Kidney (tissue), 14 donors: Measurements from ENCODE around the gene LCA5. TPM values are rescaled to one million over a fixed set of nuclear protein-coding genes. Genes with fewer than 3 reads are reported as not detected.
A peak's percentile ranks its signal among the peaks of the same experiment; 100 is the strongest.
"Not testable (repeated sequence)": the region's sequence is repeated elsewhere in the genome, so short reads cannot be mapped to it uniquely, and the experiment has no call there.

ENCODE experiments used
- DNase-seq, 5 donors: peaks; one replicate each; pipeline ENCODE4 v3.0.0-alpha.2; 2013 to 2020
- FAIRE-seq: peaks from 2 replicates; lab custom pipeline; 2012; peaks lifted over from hg19 to GRCh38; lab: Jason Lieb, UNC
- H3K27ac ChIP-seq, 2 donors: one replicate each; pipeline ENCODE4 v1.7.0; 2013; ENCODE audit warnings: low read depth in 2 of 2, low read length in 2 of 2, inconsistent platforms in 1 of 2
- H3K27me3 ChIP-seq: one replicate; pipeline ENCODE4 v1.7.1; 2013; ENCODE audit warnings: low read length, inconsistent platforms; ENCODE audit not compliant: control insufficient read depth, insufficient read depth
- H3K36me3 ChIP-seq, 3 donors: one replicate each; pipeline versions ENCODE4 v1.7.0 to v1.7.1; 2013; ENCODE audit warnings: low read length in 3 of 3, control low read depth in 1 of 3, inconsistent platforms in 1 of 3; ENCODE audit not compliant: insufficient read depth in 3 of 3, control insufficient read depth in 2 of 3
- H3K4me1 ChIP-seq, 3 donors: one replicate each; pipeline versions ENCODE4 v1.7.0 to v1.7.1; 2013; ENCODE audit warnings: low read length in 3 of 3, inconsistent platforms in 1 of 3, low read depth in 1 of 3; ENCODE audit not compliant: control insufficient read depth in 2 of 3, insufficient read depth in 2 of 3
- H3K4me3 ChIP-seq, 3 donors: one replicate each; pipeline versions ENCODE4 v1.7.0 to v1.8.1; 2013; ENCODE audit warnings: low read length in 3 of 3, control low read depth in 1 of 3, inconsistent platforms in 1 of 3
- H3K9ac ChIP-seq, 3 donors: one replicate each; pipeline versions ENCODE4 v1.7.0 to v1.7.1; 2013; ENCODE audit warnings: low read length in 3 of 3, control low read depth in 1 of 3, inconsistent platforms in 1 of 3
- H3K9me3 ChIP-seq, 3 donors: one replicate each; pipeline versions ENCODE4 v1.7.0 to v1.7.1; 2013; ENCODE audit warnings: low read length in 3 of 3, control low read depth in 1 of 3, inconsistent platforms in 1 of 3; ENCODE audit not compliant: control insufficient read depth in 2 of 3, insufficient read depth in 1 of 3
- CTCF ChIP-seq: IDR thresholded peaks from 3 replicates; pipeline ENCODE4 v1.5.1; 2012; ENCODE audit warnings: mild to moderate bottlenecking, moderate library complexity, borderline replicate concordance; ENCODE audit not compliant: insufficient read depth; ENCODE audit errors: extremely low read depth
- intact Hi-C: fragments of 100-400 bp; cut with DNase I; formaldehyde crosslinking; loops from one replicate; pipeline ENCODE4 v1.11.1; 2022
- polyA plus RNA-seq: library from polyadenylated mRNA; stranded (reverse); fragments of 350-450 nt; fragmentation: Illumina TruSeq; extraction: RNeasy Lipid Tissue Mini Kit (QIAGEN cat#74804); gene quantifications from one replicate; pipeline ENCODE4 v1.2.3, GENCODE V29; 2014; ENCODE audit warnings: low read depth, low replicate concordance; ENCODE audit not compliant: insufficient read depth
- total RNA-seq: library from RNA; stranded (reverse); fragmentation: NEBNext Ultra II Directional; extraction: Animal tissue kit (Norgen Biotek cat#: 25700); gene quantifications from one replicate; pipeline ENCODE4 v1.2.1, GENCODE V29; 2021
- donor health status: control.
- donor health status: control.
- donor health status: control.
- donor health status: control.
- donor health status: control.
- donor health status: DM: yes; HTN: yes; CAD: no.
- donor health status: Normal renal cell carcinoma (clear cell type).

LCA5 gene
- total and polyA plus RNA-seq, 2 donors from 2014 or later: 2.0 to 4.8 TPM

GRCh38 chr6:79538106-79538971, 1.1 kb upstream of the LCA5 start:
- Histone ChIP-seq H3K9ac (peak overlapping the region; percentile 67 to 97 (median 79)), H3K9me3 (no peaks in the 10 kb centered on the region), H3K4me3 (peak overlapping the region; percentile 80 to 98 (median 89)), H3K4me1 (peaks cover 0 to 2% (median 2%) of the 10 kb centered on the region in 3 donors), H3K36me3 (no peaks in the 10 kb centered on the region), H3K27me3 (no peaks in the 10 kb centered on the region), H3K27ac (peak overlapping the region; percentile 2 to 87)
- DNase-seq (peak in 2 of 5 donors; percentile 16 to 35), FAIRE-seq (no peak)
- no peak for TF ChIP-seq CTCF
- intact Hi-C loops: no loop called here

GRCh38 chr6:79536585-79536953, 661 bp downstream of the LCA5 start:
- intact Hi-C loops: no loop called here
- no peak for TF ChIP-seq CTCF
- Histone ChIP-seq H3K27me3 (no peaks in the 10 kb centered on the region), H3K36me3 (no peaks in the 10 kb centered on the region), H3K9ac (peak overlapping the region; percentile 52 to 97 (median 70)), H3K4me3 (peak overlapping the region; percentile 80 to 98 (median 89)), H3K4me1 (peaks cover 0 to 2% (median 2%) of the 10 kb centered on the region in 3 donors), H3K9me3 (no peaks in the 10 kb centered on the region), H3K27ac (peak overlapping the region; percentile 87)
- DNase-seq: peak in 1 of 5 donors; percentile 71
- FAIRE-seq: no peak

GRCh38 chr6:79529567-79529966, 7.7 kb downstream of the LCA5 start:
- H3K36me3 ChIP-seq, H3K9me3 ChIP-seq, H3K4me3 ChIP-seq, DNase-seq, H3K27me3 ChIP-seq, FAIRE-seq, intact Hi-C loops, H3K4me1 ChIP-seq, H3K27ac ChIP-seq, H3K9ac ChIP-seq: not testable (repeated sequence)

- intact Hi-C loops: no loop called here
- FAIRE-seq (no peak), DNase-seq (no peak)
Measured at GRCh38 chr6:79526897-79527296, 10.3 kb downstream of the LCA5 start.

More at GRCh38 chr6:79526897-79527296, 10.3 kb downstream of the LCA5 start:
- Histone ChIP-seq H3K27ac (no peak overlapping the region), H3K9ac (no peak overlapping the region), H3K9me3 (no peaks in the 10 kb centered on the region), H3K4me3 (no peak overlapping the region), H3K4me1 (no peaks in the 10 kb centered on the region), H3K27me3 (no peaks in the 10 kb centered on the region), H3K36me3 (no peaks in the 10 kb centered on the region)
- TF ChIP-seq CTCF: no peak
